HG02763 (cell line): Measurements from ENCODE around the gene LHPP.

Experiments
- ATAC-seq: cut with Tn5 transposase; IDR thresholded peaks from one replicate; pipeline ENCODE4 v1.9.1; 2021; ENCODE audit warnings: mild to moderate bottlenecking, moderate library complexity; ENCODE audit not compliant: unreplicated experiment

Gene LHPP

DNA sequence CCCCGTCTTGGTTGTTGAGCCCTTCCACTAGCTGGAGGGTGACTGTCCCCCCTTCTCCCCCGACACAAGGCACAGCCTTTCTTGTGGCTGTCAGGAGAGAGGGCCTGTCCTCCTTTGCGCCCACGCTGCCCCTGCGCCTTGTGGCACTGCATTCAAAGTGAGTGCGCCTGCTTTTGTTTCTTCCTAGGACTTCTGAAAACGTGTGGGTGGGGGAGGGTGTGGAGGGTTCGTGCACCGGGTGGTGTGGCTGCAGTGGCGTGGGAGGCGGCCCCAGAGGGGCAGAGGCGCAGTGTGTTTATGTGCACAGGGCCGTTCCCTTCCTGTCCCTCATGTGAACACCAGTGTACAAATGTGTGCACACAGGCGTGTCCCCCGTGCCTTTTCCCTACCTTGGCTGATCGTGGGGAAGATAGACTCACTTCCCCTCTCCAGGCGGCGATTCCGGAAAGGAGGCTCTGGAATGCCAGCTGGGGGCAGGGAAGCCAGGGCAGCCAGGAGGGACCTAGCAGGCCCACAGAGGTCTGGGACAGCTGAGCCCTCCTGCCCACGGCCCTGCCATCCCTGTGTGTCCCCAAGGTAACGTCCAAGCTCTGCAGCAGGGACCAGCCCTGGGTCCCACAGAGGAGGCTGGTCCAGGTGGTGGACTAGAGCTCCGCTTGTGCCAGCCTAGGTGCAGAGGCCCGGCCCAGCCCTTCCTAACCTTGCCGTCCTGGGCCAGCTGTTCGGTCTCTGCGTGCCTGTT is 88.8 kb downstream of the LHPP start:
- no peak for ATAC-seq

DNA sequence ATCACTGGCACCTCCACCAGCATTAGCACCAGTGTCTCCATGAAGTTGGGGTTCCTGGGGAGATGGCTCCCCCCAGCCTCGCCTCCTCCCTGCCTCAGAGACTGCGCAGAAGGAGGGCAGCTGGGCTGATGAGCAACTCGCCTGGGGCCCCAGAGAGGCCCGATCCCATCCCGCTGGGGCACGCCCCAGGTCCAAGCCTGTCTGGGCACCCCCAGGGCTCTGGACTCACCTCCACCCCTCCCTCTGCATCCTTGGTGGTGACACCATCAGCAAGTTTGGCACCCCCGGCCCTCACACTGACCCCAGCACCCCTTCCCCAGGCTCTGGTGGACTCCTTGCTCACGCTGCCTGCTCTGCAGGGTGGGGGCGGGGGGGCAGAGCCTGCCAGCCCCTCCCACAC is 89.5 kb downstream of the LHPP start:
- no peak for ATAC-seq

DNA sequence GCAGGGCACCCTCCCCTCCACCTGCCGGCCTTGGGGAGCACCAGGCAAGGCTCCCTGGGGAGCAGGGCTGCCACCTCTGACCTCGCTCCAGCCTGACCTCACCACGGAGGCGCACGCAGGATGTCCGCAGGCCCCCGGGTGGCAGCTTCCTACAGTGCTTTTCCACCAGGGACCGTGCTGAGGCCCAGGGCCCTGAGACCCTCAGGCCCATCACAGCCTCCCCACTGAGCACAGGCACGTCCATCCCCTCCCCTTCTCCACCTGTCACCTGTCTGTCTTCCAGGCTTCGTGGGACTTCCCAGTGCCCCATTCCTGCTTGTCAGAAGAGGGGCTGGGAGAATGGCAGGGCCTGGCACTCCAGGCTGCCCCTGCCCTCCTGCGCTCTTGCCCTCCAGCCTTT is 90.1 kb downstream of the LHPP start:
- no peak for ATAC-seq

DNA sequence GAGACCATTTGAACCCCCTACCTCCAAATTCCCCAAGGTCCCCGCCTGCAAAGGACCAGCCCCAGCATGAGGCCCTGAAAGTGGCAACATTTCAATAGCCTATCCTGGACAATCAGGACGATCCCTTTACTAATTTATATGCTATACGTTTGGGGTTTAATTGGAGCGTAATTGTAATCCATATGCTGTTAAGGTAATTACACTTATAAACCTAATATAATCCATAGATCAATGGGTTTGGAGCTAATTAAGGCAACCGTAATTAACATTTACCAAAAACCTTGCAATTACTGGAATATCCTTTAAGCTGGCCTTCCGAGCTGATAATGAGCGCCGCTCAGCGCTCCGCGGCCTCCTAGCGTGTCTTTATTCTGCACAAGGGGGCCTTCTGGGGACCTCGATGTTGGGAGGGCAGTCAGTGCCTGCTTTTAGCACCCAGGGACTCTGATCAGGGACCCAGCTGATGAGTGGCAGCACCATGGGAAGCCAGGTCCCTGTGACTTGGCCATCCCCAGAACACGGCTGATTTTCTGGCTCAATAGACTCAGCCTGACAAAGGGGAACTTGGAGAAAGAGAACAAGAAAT is 91.2 kb downstream of the LHPP start:
- ATAC-seq, result no peak

DNA sequence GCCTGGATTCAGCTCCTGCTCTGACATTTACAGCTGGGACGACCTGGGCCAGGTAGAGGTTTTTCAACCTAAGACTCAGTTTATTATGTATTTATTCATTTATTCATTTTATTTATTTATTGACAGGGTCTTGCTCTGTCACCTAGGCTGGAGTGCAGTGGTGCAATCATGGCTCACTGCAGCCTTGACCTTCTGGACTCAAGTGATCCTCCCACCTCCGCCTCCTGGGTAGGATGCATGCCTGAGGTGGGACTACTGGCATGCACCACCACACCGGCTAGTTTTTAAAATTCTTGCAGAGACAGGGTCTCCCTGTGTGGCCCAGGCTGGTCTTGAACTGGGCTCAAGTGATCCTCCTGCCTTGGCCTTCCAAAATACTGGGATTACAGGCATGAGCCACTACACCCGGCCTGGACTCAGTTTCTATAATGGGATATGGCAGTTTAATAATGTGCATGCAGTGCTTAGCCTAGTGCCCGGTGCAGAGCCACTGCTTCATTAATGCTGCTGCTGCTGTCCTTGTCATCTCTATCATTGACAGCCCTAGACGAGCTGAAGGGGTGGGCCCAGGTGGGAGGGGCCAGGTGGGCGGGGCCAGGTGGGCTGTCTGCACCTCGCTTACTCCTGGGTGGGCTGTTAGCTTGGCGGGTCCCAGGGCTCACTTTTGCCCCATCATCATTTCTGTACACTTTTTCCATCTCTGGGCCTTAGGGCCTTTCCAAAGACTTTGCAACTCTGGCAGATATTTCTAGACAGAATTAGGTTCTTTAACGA is 92.6 kb downstream of the LHPP start:
- ATAC-seq, result no peak

DNA sequence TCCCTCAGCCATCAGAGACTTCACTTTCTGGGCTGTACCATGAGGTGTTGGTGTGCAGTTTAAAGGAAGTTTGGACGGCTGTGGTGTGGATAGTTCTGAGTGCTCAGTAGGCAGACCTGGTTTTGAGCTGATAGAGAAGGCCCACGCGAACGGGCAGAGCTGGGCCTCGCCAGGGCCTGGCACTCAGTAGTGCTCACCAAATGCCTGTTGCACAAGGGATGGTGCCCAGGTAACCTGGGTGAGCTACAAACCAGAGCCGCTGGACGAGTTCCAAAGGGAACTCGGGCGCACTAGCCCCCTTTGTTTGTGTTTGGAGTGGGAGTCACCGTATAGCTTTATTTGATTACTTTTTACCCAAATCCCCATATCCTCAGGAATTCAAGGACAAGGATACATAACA is 95.5 kb downstream of the LHPP start:
- no peak for ATAC-seq

DNA sequence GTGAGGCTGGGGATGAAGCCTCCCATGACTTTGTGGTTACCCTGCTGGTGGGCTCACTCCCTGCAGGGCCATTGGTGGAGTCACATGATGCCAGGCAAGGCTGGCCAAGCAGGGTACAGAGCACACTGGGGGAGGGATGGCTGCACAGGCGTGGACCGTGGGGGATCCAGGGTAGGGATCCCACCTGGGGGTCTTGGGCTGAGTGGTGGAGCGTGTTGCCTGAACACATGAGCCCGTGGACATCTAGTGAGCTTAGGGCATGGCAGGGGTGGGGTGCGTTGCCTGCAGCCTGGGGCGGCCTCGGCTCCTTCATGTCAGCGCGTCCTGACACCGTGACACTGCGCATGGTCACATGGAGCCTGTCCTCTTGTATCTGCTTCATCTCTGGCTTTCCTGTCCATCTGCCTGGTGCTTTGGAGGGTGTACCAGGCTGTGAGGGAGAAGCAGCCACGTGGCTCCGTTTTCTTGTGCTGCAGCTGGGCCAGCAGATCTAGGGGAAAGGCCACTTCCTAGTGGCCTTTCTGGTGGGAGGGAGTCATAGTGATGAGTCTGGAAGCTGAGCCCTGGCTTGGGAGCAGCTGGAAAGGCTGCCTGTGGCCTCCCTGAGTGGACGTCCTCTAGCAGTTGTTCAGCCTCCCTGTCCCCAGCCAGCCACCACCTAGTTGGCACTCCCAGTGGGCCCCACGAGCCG is 96.2 kb downstream of the LHPP start:
- no peak for ATAC-seq

DNA sequence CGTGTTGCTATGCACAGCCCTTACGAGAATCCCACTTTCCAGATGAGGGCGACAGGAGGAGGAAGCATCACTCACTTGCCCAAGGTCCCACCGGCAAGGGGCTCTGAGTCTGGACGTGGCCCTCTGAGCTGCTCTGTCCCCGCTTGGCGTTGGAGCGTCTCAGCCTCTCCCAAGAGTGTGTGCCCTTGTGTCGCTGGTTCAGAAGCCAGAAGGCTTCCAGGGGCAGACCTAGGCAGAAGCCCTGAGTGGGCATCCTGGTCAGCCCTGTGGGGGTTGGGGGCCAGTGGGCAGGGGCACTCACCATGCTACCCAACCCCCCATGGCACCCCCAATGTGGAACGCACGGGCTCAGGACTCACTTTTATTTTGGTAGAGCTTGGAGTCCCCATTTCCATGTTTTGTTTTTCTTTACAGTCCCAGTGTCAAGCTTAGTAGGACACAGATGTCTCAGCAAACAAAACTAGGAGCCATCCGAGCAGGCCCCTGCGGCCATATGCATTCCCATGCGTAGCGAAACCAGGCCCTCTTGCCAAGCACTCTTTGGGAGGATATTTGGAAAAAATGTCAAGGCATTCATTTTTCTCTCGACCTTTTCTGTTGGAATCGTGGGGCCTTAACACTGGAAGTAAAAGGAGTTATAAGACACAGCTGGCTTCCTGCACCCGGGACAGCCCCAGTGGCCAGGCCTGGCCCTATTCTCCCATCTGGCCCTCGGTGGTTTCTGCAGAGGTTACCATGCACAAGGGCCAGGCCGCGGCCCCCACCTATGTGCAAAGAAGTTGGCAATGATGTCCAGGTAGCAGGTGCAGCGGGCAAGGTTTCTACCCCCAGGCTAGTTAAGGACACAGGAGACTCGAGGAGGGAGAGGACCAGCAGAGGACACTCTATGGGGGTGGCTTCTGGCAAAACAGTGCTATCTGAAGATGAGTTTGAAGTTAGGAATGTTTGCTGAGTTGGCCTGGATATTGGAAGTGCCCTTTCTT is 97.0 kb downstream of the LHPP start:
- no peak for ATAC-seq

DNA sequence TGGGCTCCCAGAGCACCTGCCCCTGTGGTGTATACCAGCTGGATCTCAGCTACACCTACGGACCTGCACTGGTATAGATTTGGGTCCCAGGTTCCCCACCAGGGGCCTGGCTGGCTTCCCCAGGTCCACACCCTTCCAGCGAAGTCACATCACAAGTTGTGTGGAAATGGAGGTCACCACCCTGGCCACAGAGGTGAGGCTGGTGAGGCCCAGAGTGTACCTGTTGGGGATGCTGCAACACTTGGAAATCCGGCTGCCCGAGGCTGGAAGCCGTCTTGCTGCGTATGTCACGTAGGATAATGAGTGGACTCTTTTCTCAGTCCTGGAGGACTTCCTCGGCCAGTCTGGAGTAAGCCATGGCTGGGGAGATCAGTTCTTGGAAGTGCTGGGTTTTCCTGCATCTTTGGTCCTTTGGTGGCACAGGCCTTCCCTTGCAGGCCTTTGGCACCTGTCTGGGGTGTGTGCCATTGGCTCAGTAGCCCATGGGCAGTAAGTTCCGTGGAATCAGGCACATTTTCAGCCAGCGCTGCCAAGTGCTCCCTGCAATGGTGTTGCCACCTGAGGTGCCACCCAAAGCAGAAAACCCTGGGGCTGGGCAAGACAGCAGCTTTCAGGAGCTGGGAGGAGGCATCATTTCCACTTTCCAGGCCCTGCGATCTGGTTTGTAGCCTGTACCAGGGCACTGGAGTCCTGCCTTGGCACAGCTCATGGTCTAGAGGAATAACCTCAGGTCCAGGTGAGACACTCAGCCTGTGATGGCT is 97.9 kb downstream of the LHPP start:
- no peak for ATAC-seq

DNA sequence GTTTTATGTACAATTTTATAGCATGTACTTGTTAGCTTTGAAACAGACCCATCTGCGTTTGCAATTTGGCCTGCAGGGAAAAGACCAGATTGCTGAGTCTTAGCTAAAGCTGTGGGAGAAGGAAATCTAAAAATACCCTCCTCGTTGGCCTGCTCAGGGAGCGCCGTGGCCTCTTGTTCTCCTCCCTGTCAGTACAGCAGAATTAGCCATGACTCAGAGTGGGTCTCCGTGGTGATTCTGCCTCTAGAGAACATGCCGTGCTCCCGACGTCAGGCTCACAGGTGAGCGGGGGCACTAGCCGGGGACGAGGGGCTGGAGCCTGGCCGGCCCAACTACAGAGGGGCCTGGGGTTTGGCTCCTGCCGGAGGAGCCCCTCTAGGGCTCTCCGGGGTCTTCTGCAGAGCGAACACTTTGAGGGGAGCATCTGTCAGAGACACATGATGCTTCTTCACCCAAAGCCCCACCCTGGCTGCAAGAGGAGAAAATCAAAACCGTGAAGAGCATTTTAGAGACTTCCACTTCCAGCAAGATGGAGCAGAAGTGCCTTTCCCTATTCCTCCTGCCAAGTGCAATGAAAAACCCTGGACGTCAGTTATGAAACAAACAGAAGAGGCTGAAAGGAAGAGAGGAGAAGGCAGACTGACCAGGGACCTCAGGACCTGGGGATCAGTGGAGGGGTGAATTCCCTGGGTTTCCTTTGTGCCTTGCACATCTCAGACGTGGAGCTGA is 98.9 kb downstream of the LHPP start:
- no peak for ATAC-seq

DNA sequence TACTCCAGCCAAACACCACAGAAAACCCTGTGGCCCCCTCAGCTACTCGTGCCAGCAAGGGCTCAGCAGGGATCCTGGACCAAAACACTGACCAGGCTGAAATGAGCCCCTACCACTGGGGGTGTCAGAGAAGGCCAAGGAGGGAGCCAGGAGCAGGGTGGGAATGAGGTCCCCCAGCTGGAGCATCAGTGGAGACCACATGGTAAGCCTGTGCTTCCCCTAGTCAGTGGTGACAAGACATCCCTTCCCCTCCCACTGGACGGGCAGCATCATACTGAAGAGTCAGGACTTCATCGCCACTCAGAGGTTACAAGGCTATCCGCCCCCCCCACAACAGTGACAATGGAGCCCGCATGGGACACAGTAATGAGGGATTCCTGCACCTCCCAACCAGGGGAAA is 99.6 kb downstream of the LHPP start:
- no peak for ATAC-seq

DNA sequence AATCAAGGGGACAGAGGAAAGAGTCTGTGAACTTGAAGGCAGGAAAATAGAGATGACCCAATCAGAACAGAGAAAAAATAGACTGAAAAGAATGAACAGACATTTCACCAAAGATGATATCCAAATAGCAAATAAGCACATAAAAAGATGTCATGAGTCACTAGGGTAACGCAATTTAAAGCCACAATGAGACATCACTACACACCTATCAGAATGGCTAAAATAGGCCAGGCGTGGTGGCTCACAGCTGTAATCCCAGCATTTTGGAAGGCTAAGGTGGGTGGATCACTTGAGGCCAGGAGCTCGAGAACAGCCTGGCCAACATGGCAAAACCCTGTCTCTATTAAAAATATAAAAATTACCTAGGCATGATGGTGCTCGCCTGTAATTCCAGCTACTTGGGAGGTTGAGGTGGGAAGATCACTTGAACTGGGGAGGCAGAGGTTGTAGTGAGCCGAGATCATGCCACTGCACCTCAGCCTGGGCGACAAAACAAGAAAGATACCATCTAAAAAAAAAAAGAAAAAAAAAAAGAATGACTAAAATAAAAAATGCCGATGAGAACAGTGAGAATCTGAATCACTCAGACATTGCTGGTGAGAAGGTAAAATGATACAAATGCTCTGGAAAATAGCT is 100.9 kb downstream of the LHPP start:
- ATAC-seq, result no peak

DNA sequence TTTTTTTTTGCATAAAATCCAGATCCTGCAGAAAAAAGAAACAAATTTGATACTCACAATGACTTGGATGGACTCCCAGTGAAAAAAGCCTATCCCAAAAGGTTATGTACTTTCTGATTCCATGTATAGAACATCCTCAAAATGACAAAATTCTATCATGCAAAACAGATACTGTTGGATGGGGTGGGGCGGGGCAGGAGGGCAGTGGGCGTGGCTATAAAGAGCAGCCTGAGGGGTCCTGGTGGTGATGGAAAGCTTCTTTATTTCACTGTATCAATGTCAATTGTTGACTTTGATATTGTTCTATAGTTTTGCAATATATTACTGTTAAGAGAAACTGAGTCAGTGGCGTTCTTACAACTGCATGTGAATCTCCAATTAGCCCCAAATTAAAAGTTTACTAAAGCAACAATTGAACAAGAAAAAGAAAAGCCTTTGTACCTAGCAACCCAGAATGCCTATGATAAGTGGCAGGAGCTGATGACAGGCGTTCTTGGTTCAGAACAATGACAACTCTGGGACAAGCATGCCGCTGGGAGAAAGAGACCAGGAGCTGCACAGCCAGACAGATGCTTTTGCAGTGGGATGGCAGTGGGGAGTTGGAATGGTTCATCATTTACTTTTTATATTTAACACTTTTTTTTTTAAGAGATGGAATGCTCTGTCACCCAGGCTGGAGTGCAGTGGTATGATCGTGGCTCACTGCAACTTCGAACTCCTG is 101.9 kb downstream of the LHPP start:
- no peak for ATAC-seq

DNA sequence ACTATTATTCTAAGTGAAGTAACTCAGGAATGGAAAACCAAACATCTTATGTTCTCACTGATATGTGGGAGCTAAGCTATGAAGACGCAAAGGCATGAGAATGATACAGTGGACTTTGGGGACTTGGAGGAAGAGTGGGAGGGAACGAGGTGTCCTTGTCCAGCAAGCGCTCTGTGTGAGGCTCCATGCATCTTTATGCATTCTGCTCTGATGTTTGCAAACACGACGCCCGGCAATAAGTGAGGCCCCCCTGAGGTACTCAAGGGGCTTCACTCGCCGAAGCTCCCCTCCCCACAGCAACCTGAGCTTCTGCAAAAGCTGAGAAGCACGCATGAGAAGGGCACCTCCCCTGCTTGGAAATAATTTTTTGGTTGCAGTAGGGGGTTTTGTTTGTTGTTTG is 103.3 kb downstream of the LHPP start:
- ATAC-seq, result no peak

DNA sequence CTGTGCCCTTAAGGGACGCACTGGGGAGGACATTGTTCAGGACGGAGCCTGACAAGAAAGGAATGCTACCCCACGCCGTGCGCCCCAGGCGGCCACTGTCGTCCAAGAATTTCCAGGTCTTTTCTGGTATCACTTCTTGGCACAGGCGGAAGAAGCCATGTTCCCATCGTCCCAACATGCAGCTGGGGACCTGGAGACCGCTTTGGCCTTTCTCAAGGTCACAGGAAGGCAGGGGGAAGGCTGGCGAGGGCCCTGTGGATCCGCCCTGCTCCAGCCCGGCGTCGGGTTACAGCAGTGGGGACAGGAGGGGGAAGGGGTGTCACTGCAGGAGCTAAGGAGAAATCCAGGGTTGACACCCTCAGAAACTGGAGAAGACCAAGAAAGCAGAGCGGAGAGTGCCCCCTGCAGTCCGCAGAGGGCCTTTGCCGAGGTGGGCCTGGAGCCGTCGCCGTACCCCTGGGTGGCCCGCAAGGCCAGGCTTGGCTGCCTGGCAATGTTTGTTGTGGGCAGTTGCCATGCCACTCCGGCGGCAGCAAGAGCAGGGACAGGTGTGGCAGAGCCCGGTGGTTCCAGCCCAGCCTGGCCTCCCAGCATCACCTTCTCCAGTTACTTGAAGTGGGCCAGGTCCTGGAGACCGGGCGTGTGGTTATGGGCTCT is 104.1 kb downstream of the LHPP start:
- no peak for ATAC-seq

DNA sequence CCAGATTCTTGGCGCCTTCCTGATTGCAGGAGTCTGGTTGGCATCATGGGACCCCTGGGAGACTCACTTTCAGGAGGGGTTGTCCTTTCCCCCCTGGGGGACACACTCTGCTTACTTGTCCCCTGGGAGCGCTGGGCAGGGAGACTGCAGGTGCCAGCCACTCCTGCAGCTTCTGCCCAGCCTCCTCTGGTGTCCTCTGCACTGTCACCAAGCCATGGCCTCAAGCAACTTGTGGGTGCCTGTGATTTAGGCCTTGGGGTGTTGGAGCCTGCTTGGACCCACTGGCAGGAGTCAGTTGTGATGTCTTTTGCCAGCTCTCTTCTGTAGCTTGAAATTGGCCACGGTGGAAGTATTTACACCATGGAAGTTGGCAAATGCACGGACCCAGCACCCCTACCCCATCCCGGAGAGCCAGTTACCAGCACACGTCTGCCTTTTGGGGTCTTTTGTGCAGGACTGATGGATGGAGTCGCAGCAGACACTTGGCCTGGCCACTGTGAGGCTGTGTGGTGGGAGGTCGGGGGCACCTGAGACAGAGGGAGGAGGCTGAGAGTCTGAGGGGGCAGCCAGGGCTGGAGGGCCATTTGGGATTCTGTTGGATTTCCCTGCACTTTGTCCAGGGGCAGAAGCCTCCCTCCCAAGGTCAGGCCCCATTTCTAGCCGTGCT is 104.7 kb downstream of the LHPP start:
- ATAC-seq, result no peak
